Left colon (tissue), 2 donors: ENCODE measurements around the gene MLXIPL. TPM values are rescaled to one million over a fixed set of nuclear protein-coding genes. Genes with fewer than 3 reads are reported as not detected.
A peak's percentile ranks its signal among the peaks of the same experiment; 100 is the strongest.
"Not testable (repeated sequence)": the region's sequence is repeated elsewhere in the genome, so short reads cannot be mapped to it uniquely, and the experiment has no call there.

ENCODE experiments used
- ATAC-seq: fragments of 200-7000 bp; cut with Tn5 transposase; one replicate; pipeline ENCODE4 v1.9.1; 2020; ENCODE audit warnings: mild to moderate bottlenecking, moderate library complexity
- DNase-seq, 2 donors: peaks; one replicate each; pipeline ENCODE4 v3.0.0-alpha.2; 2020
- intact Hi-C, 2 donors: fragments of 100-400 bp; cut with DNase I in 1 of 2; cut with micrococcal nuclease in 1 of 2; formaldehyde crosslinking; loops; one replicate each; pipeline versions ENCODE4 v1.11.2 to v1.14.0; 2022; cut with DNase I, micrococcal nuclease
- total RNA-seq, 2 donors: library from RNA; stranded (reverse); fragmentation: NEBNext Ultra II Directional; extraction: Animal tissue kit (Norgen Biotek cat#: 25700); gene quantifications; one replicate each; pipeline ENCODE4 v1.2.1, GENCODE V29; 2021
- donor health status: DM: no; HTN: no; CAD: no.
- donor health status: DM: yes; HTN: yes; CAD: no.

Gene MLXIPL
- total RNA-seq, 2 donors from 2014 or later = 13.2 to 23.3 TPM

- ATAC-seq = no peak
- no peak for DNase-seq
- intact Hi-C loops = no loop called here
Observed at GRCh38 chr7:73567846-73568685, 56.3 kb downstream of the MLXIPL start.

GRCh38 chr7:73567140-73567539 is 57.2 kb downstream of the MLXIPL start:
- intact Hi-C loops = no loop called here
- DNase-seq (peak in 1 of 2 donors; percentile 18), ATAC-seq (no peak)

- DNase-seq, intact Hi-C loops: not testable (repeated sequence)
- peak; percentile 16 for ATAC-seq
Observed at GRCh38 chr7:73566431-73566830, 57.9 kb downstream of the MLXIPL start.

GRCh38 chr7:73565675-73566340 is 58.5 kb downstream of the MLXIPL start:
- ATAC-seq (peak; percentile 63), DNase-seq (no peak)
- intact Hi-C loops = no loop called here

GRCh38 chr7:73560109-73560835 is 64.0 kb downstream of the MLXIPL start:
- DNase-seq (no peak), ATAC-seq (no peak)

GRCh38 chr7:73557397-73558257 is 66.7 kb downstream of the MLXIPL start, which contains the start of gene BCL7B:
Gene BCL7B (minus strand): TSS chr7:73557690. CDS start chr7:73557578, 112 bp downstream.
- intact Hi-C loops = no loop called here
- peak; percentile 71 for ATAC-seq

More at GRCh38 chr7:73560109-73560835, 64.0 kb downstream of the MLXIPL start:
- intact Hi-C loops = no loop called here

GRCh38 chr7:73557108-73557396 is 67.3 kb downstream of the MLXIPL start:
- intact Hi-C loops = no loop called here
- peak; percentile 87 for ATAC-seq
- peak; percentile 94 for DNase-seq

More at GRCh38 chr7:73557397-73558257, 66.7 kb downstream of the MLXIPL start, which contains the start of gene BCL7B:
- DNase-seq = peak; percentile 82 to 84

GRCh38 chr7:73556208-73557107 is 67.9 kb downstream of the MLXIPL start:
- ATAC-seq = peak; percentile 37
- no peak for DNase-seq
- intact Hi-C loops = no loop called here

- ATAC-seq = no peak
- intact Hi-C loops = no loop called here
- DNase-seq = no peak
Observed at GRCh38 chr7:73555411-73555982, 68.8 kb downstream of the MLXIPL start.

- ATAC-seq, intact Hi-C loops, DNase-seq: not testable (repeated sequence)
Observed at GRCh38 chr7:73550093-73550492, 74.2 kb downstream of the MLXIPL start.

GRCh38 chr7:73549176-73549575 is 75.1 kb downstream of the MLXIPL start:
- intact Hi-C loops = no loop called here
- ATAC-seq (no peak), DNase-seq (no peak)

GRCh38 chr7:73547841-73548240 is 76.5 kb downstream of the MLXIPL start:
- DNase-seq (no peak), ATAC-seq (no peak)
- intact Hi-C loops = no loop called here

GRCh38 chr7:73544678-73545077 is 79.6 kb downstream of the MLXIPL start:
- ATAC-seq = no peak
- no peak for DNase-seq
- intact Hi-C loops = no loop called here
